ENCODE data around the gene CARHSP1.
A peak's percentile ranks its signal among the peaks of the same experiment; 100 is the strongest.
"Not testable (repeated sequence)": the region's sequence is repeated elsewhere in the genome, so short reads cannot be mapped to it uniquely, and the experiment has no call there.

Gene CARHSP1

DNA sequence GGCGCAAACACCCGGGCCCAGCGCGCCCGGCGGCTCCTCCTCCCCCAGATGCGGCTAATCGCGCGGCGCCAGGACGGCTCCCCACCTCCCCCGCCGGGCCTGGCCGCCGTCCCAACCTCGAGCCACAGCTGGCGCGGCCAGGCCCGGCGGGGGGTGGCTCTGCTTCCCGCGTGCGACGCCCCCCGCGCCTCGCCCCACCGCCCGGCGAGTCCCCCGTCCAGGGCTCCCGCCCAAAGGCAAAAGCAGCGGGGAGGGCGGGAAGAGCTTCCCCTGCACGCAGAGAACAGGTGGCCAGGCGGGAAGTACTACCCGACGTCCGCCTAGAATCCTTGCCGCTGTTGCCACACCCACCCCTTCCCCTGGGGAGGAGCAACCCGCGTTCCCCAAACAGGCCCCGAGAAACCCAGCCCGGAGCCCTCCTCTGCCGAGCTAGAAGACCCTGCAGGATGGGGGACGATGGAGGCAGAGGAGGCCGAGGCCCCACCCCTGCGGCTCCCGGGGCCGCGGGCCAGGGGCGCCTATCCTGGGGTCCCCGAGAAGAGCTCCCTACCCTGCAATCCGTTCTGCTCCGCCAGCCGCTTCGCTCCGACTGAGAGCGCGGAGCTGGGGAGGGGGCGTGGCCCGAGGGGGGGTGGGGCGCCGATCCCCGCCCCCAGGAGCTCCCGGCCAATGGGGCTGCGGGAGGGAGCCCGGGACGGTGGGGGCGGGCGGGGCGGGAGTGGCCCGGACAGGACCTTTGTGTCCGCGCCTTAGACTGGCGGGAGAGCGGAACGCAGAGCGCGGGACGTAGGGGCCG lies at the start of gene CARHSP1:
TSS of gene CARHSP1 (minus strand) at position 591 of the 796 bp plus-strand sequence. CDS start 9,678 bp downstream, outside the sequence.
- peak; percentile 98 for DNase-seq (ENCODE audit: low spot score)

DNA sequence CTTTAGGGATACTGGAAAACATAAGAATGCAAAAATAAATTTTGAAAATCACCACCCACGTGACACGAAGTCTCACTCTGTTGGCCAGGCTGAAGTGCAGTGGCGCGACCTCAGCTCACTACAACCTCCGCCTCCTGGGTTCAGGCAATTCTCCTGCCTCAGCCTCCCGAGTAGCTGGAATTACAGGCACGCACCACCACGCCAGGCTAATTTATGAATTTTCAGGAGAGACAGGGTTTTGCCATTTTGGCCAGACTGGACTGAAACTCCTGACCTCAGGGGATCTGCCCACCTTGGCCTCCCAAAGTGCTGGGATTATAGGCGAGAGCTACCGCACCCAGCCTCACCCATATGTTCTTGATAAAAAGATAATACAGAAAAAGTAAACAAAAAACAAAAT lies 48.5 kb upstream of the CARHSP1 start:
- not testable (repeated sequence) for DNase-seq (ENCODE audit: low spot score)

DNA sequence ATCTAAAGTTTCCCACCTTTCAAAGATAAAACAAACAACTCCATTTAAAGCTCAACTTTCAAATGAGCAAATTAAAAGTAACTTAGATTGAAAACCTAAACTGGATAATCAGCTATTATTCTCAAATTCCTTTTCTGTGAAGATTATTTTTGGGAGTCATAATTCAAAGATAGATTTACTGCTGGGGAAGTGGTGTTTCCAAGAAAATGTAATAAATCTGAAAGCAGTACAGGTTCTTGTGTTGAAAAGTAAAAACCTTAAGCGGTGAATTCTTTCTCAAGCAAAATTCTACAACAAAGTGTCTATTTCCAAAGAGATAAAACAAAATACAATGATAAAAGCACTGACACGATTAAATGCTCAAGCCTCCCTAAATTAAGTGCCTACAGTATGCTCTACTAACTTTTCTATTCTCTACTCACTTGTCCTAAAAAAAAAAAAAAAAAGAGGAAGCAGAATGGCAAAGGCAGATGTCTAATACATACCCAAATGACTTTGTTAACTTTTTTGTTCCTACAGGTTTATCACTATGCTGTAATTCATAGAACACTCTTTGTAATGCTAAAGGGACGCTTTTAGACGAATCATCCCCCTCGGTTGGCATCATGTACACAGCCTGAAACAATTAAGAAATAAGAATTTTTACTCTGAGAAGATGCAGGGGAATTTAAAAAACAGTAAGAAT lies 47.9 kb upstream of the CARHSP1 start:
- DNase-seq (ENCODE audit: low spot score), result no peak

DNA sequence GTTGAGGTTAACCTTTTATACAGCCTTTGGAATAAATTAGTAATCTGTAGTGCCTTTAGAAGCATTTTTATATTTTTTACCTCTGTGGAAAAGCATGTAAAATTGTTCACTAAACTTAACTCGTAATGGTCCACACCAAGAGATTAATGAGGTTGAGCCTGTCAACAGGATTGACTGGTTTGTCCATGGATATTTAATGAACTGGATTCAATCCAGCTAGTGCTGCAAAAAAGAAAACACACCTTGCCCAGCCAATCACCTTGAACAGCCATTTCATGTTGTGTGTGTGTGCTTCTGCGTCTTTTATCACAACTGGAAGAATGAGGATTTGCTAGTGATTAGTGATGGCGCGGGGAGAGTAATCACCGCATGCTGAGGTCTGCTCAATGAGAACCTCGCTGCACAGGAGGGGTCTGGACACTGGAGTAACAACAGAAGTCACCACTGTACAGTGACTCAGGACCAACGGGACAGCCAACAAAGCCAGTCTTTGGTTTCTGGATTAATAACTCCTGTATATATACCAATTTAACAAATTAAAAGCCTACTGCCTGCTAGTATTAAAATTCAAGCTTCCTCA lies 47.0 kb upstream of the CARHSP1 start:
- no peak for DNase-seq (ENCODE audit: low spot score)

DNA sequence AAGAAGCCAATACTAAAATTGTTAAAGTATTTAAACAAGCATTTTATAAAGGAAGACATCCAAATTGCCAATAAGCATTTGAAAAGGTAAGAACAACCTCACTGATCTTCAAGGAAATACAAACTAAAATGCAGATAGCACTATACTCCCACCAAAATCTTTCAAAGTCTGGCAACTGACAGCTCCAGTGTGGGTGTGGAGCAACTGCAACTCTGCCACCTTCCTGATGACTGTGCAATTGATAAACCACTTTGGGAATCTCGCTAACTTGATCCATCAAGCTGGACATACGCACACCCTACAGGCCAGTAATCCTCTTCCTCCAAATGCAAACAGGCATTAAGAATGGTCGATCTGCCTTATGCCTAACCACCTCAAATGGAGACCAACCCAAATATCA lies 45.3 kb upstream of the CARHSP1 start:
- DNase-seq (ENCODE audit: low spot score), result no peak

DNA sequence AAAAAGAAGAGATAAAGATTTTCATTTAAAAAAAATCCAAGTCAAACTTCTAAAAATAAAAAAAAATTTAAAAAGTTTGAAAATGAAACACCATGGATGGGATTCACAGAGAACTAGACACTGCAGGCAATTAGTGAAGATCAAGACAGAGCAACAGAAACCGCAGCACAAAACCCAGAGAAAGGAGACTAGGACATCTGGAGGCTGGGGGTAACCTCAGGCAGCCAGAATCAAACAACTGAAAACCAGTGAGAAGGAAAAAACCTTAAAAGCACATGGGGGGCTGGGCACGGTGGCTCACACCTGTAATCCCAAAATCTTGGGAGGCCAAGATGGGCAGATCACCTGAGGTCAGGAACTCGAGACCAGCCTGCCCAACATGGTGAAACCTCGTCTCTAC lies 44.0 kb upstream of the CARHSP1 start:
- no peak for DNase-seq (ENCODE audit: low spot score)

DNA sequence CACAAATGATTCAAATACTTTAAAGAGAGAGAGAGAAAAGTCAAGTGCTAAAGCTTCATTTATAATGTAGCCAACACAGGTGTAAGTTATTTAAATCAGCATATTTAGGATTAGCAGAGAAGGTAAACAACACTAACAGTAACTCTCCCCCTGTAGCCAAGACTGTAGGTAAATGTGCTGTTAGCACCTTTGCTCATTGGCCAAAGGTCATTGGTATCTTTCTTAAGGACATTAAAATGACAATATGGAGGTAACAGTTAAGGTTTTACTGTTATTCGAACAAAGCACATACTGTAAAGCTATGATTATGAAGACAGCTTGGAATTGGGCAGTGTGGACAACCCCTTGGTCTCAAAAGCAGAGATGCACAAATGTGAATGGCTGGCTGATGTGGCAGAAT lies 42.0 kb upstream of the CARHSP1 start:
- DNase-seq (ENCODE audit: low spot score), result no peak

DNA sequence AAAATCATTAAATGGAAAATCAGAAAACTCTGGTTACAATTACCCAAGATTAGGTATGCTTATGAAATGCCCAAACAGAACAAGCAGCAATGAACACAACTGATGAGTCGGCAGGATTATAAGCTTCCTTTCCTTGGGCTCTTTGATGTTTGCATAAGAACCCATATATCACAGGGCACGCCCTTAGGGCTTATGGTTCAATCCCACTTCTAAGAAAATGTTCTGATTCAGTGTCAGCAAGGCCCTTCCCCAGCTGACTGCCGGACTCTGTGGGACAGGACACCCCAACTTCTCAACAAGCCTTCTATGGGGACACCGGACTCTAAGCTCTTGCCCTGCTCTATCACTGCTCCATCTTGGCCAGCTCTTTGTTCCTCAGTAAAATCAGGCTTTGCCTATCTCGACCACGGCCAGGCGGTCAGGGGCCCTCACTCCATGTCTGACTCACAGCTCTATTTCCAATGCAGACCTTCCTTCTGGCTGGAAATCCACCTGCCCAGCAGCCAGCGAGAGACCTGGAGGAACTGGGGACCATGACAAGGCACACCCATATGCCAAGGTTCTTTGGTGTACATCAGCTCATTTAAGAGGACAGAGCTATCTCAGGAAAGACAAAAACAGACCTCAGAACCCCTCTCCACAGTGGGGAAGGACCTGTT lies 40.1 kb upstream of the CARHSP1 start:
- DNase-seq (ENCODE audit: low spot score), result no peak

DNA sequence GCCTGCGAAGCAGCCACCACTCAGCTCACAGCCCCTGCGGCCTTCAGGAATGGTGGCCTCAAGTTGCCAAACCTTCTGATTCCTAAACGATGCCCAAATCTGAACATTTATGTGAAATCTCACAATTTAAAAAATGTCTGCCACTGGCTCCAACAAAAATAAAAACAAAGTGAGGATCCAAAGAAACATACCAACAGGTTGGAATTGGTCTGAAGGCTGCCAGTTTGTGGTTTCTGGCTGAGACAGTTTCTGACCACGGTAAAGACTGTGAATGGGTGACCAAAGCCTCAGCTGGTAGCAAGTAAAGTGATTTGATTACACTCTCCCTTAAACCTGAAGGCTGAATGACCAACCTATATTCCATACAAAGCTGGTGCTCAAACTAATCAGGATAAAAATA lies 38.3 kb upstream of the CARHSP1 start:
- no peak for DNase-seq (ENCODE audit: low spot score)

DNA sequence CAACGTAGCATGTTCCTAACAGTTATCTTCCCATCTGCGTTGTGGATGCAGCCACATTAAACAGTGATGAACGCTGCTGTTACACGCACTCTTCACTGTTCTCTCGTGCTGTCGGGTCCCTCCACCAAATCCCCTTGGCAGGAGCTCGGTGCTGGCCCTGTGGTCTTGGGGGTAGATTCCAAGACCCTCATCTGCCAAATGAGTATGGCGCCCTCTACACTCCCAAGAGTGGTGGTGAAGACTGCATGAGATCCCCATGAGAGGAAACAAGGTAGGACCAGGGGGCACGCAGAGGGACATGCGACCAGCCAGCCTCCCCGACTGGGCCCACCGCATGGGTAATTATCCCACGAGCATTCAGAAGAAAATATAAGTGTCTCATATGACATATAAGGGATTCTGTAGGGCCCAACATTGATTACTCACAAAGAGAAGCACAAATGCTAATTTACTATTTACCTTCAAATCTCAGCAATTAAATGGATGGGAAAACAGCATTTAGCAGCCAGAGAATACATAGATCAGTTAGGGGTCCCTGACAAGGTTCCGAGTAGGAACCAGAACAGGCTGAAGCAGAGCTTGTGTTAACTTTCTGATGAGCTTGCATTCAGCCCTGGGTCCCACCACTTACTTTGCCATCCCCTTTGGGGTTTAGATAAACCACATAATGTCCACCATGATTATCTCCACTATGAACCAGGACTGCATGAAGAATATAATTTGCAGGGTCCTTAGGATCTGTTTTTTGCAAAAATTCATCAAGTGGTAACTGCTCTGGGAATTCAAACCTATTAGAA lies 37.2 kb upstream of the CARHSP1 start:
- no peak for DNase-seq (ENCODE audit: low spot score)

DNA sequence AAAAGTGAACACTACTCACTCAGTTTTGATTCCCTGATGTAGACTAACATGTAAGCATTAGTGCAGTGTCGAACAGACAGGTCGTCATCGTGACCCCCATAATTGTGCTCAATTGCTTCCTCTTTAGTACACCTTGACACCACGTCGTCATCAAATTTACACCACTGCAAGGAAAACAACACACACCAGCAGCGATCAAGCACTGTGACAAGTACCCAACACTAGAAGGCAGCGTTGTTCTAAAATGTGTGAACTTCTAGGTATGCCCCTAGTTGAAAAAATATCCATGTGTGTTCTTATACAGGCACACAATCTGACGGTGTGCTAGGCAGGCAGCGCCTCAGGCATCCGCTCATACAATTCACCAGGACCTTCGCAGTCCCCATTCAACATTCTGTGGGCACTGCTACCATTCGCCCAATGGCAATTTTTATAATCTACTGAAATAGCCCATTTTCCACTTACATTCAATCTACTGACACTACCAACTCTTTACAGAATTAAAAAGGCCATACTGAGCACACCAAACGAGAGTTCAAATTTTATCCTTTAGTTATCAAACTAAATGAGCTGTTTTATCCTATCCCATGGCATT lies 36.5 kb upstream of the CARHSP1 start:
- DNase-seq (ENCODE audit: low spot score), result peak; percentile 46

DNA sequence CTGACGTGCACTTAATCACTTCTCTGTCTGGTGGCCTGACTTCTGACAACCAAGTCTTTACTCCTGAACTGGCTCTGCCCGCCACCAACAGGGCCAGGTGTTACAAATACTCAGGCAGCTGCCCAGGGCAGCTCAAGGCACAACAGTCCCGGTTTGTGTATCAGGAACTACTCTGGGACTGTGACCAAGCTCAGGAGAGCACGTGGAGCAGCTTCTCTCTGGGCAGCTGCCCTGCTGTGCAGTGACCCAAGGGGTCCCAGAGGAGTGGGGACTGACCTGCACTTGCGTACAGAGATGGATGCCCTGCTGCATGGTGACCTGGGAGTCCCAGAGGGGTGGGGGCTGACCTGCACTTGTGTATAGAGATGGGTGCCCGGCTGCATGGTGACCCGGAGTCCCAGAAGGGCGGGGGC lies 35.2 kb upstream of the CARHSP1 start:
- no peak for DNase-seq (ENCODE audit: low spot score)

DNA sequence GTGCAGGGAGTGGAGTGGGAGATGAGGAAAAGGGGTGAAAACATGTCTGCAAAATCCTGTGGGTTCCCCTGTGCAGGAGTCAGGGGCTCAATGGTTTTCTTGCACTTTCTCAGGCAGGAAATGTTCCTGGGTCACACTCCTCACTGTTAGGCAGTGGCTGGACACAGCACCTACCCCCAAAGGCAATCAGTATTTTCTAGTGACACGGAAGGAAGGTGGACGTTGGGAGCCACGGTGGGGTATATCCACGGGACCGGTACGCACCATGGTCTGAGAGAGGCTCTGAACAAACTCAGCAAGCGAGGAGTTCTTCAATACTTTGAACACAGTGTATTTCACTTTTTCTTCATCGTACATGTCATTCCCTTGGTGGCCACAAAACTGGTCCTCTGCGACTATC lies 34.2 kb upstream of the CARHSP1 start:
- DNase-seq (ENCODE audit: low spot score), result no peak

DNA sequence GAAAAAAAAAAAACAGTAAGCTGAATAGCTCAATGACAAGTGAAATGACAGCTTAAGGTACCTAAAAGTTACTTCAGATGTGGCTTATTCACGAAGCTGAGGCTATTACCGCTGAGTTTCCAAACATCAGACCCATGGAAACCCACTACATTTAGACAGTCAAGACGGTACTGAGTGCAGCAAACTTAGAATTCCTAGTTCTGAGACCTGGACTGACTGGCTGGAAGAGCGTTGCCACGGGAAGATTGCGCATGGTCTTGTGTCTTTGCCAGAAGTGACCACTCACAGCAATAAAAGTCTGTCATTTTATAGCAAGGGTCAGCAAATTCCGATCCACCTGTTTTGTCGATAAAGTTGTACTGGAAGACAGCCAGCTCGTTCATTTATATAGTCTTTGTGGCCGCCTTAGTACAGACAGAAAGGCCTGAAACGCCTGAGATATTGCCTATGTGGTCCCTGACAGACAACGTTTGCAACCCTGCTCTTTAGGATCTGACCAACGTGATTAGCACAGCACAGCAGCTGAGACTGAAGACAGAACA lies 32.6 kb upstream of the CARHSP1 start:
- DNase-seq (ENCODE audit: low spot score), result no peak

DNA sequence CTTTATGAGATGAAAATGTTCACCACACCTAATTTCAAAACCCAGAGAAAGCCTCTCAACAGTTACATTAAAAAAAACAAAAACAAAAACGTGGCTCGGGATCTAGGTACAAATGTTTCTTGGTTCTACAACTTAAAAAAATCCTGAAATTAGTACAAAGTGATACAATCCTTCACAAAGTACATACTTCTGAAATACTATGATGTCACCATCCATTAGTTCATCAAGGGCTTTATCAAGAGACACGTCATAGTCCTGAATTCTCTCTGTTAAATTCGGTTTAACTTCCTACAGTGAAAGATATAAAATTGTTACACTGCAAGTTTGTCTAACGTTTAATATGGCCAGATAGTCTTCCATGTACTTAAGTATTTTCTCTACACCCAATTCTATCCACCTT lies 31.5 kb upstream of the CARHSP1 start:
- no peak for DNase-seq (ENCODE audit: low spot score)

DNA sequence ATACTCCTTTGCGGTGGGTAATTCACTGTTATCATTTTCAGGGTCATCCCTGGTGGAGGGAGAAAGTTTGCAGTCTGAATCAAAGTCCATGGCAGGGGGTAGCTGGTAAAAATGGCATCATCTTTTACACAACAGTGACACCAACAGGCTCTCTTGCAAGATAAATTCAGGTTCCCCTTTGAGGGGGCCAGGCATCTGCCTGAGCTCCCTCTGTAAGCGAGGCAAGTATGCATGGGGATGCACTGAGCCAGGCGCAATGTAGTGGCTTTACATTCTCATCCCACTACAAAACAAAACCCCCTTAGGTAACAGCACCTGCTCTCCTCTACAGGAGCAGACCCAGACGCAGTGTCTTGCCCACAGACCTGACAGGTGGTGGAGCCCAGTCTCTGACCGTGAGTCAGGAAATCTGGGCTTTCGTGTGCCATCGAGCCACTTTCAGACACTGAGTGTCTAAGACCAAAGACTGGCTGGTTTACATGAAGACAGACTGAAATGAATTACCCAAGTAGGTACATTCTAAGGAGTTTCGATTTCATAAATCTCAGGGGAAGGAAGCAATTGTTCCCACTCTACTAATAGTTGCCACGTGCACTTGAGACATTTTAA lies 31.0 kb upstream of the CARHSP1 start:
- no peak for DNase-seq (ENCODE audit: low spot score)

DNA sequence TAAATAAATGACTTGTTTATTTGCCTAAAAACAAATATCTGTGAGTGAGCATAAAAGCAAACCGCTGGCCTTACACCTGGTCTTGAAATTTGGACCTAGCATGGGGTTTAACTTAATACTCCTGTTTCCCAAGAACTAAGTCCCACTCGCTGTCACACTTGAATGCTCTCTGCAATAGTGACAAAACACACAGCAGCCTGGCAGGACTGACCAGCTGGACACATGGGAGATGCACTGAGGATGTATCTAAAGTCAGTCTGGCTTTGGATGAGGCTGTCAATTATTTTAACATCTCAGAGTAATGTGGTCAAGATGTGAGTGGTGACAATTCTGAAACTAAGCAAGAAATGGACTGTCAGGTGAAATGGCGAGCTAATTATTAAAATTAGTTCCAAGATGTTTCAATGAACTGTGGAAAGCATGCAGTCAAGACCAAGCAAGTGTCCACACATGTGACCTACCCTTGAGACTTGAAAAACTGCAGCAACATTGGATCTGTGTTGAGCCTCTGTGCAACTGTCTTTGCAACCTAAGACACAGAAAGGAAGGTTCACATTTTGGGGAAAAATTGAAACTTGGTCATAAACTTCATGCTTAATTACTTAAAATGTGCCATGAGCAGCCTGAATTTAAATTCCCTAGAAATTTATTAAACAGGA lies 30.0 kb upstream of the CARHSP1 start:
- no peak for DNase-seq (ENCODE audit: low spot score)

DNA sequence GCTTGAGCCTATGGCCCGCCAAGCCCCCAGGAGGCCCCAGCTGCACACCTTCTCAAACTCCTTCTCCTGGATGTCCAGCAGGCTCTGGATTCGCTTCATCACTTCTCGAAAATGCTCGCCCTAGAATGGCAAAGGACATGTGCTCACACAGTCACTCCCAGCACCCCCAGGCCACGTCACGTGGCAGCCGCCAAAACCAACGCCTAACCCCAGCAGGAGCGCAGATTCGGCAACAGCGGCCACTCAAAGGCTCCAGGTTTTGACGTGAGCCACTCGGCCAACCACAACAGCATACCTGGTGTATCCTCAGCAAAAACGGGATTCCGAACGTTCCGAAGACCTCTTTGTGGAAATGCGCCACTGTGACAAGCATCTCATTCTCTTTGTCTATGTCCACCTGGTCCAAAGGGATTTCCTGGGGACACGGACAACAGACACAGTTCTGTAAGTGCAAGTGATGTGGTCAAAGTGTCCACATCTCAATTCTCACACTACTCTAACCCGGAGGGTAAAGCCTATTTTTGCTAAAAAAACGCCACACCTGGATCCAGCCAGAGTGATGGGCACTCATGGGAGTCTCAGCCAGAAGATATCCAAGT lies 26.0 kb upstream of the CARHSP1 start:
- DNase-seq (ENCODE audit: low spot score), result no peak

DNA sequence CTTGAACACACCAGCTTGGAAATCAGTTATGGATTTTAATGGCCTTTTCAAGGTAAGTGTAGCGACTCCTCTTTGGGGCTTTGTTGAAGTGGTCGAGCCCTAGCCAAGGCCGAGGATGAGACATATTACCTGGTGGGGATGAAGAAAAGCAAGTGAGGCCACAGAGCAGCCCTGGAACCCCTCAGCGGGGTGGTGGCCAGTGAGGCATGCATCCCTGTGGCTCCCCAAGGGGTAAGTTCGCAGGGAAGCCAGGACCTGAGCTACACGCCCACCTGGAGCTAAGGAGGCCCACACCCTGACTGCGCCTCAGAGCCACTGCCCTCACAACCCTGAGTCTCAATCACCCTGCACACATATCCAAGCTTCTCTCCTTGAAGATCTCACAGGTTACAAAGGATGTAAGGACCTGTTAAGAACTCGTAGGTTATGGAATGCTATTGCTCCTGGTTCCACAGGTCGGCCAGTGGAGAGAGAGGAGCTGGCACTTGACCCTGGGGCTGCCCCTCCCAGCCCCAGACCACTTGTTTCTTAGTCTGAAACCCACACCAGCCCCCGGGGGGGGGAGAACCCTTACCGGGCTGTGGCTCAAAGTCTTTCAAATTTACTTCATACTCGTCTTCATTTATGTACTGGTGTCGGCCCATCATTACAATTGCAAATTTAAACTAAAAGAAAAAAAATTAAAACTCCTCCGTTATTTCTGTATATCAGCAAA lies 25.3 kb upstream of the CARHSP1 start:
- DNase-seq (ENCODE audit: low spot score), result no peak
